ENCODE data around the gene LTK. TPM values are rescaled to one million over a fixed set of nuclear protein-coding genes. Genes with fewer than 3 reads are reported as not detected.

The LTK gene
- total RNA-seq, 1 experiment from 2014 or later, result 9.2 TPM

DNA sequence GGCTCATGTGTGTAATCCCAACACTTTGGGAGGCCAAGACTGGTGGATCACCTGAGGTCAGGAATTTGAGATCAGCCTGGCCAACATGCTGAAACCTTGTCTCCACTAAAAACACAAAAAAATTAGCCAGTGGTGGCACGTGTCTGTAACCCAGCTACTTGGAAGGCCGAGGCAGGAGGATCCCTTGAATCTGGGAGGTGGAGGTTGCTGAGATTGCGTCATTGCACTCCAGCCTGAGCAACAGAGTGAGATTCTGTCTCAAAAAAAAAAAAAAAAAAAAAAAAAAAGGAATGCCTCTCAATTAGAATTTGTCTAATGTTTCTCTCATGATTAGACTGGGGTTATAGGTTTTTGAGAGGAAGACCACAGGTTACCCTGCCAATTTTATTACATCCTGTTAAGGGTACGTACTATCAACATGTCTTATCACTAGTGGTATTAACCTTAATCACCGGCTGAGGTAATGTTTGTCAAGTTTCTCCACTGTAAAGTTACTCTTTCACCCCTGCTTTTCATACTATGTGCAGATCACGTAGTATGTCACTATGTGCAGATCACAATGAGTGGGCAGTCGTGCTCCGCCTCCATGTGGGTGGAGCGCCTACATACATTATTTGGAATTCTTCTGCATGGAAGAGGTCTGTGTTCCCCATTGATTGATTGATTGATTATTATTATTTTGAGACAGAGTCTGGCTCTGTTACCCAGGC is 36.6 kb upstream of the LTK start:
- no peaks in the 10 kb centered on the region for H4K20me1 ChIP-seq (ENCODE audit: insufficient read depth)
- no peaks in the 10 kb centered on the region for H3K27me3 ChIP-seq (ENCODE audit: insufficient read depth, low read length)
- ATAC-seq (no peak), DNase-seq (ENCODE audit: low read depth, low spot score) (no peak)
- H3K36me3 ChIP-seq (ENCODE audit: control insufficient read depth in 1 of 2, insufficient read depth in 2 of 2, low read length in 2 of 2), result no peaks in the 10 kb centered on the region
- no peaks in the 10 kb centered on the region for H3K9me2 ChIP-seq (ENCODE audit: insufficient read depth)
- H3K27ac ChIP-seq (ENCODE audit: low read depth, low read length), result no peak overlapping the region
- TF ChIP-seq EZH2 (IDR thresholded peaks at IDR 0.05), result no peak
- TF ChIP-seq, protein P1, sequence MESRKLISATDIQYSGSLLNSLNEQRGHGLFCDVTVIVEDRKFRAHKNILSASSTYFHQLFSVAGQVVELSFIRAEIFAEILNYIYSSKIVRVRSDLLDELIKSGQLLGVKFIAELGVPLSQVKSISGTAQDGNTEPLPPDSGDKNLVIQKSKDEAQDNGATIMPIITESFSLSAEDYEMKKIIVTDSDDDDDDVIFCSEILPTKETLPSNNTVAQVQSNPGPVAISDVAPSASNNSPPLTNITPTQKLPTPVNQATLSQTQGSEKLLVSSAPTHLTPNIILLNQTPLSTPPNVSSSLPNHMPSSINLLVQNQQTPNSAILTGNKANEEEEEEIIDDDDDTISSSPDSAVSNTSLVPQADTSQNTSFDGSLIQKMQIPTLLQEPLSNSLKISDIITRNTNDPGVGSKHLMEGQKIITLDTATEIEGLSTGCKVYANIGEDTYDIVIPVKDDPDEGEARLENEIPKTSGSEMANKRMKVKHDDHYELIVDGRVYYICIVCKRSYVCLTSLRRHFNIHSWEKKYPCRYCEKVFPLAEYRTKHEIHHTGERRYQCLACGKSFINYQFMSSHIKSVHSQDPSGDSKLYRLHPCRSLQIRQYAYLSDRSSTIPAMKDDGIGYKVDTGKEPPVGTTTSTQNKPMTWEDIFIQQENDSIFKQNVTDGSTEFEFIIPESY (IDR thresholded peaks at IDR 0.05; ENCODE audit: extremely low read depth, insufficient replicate concordance, low read length), result no peak
- TF ChIP-seq JUND (IDR thresholded peaks at IDR 0.05), result no peak
- TF ChIP-seq FOSL1 (IDR thresholded peaks at IDR 0.05; ENCODE audit: low read depth), result no peak
- TF ChIP-seq POLR2AphosphoS5 (IDR thresholded peaks at IDR 0.05; ENCODE audit: low read depth, low read length), result no peak
- no peak for TF ChIP-seq SIN3A (IDR thresholded peaks at IDR 0.05; ENCODE audit: low read depth)
- no peak for TF ChIP-seq CBX3 (IDR thresholded peaks at IDR 0.05; ENCODE audit: low read depth)
- no peak for TF ChIP-seq POLR2A (IDR thresholded peaks at IDR 0.05; ENCODE audit: borderline replicate concordance, extremely low read depth, insufficient read depth, insufficient read length)
- TF ChIP-seq ZFX (IDR thresholded peaks at IDR 0.05), result no peak
- TF ChIP-seq EZH2phosphoT487 (IDR thresholded peaks at IDR 0.05; ENCODE audit: borderline replicate concordance), result no peak
- TF ChIP-seq, protein P2, sequence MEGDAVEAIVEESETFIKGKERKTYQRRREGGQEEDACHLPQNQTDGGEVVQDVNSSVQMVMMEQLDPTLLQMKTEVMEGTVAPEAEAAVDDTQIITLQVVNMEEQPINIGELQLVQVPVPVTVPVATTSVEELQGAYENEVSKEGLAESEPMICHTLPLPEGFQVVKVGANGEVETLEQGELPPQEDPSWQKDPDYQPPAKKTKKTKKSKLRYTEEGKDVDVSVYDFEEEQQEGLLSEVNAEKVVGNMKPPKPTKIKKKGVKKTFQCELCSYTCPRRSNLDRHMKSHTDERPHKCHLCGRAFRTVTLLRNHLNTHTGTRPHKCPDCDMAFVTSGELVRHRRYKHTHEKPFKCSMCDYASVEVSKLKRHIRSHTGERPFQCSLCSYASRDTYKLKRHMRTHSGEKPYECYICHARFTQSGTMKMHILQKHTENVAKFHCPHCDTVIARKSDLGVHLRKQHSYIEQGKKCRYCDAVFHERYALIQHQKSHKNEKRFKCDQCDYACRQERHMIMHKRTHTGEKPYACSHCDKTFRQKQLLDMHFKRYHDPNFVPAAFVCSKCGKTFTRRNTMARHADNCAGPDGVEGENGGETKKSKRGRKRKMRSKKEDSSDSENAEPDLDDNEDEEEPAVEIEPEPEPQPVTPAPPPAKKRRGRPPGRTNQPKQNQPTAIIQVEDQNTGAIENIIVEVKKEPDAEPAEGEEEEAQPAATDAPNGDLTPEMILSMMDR (IDR thresholded peaks at IDR 0.05 in 2 of 3, conservative IDR thresholded peaks at IDR 0.05 in 1 of 3; ENCODE audit: borderline replicate concordance in 1 of 3, insufficient read depth in 1 of 3, low read depth in 2 of 3, low read length in 2 of 3), result no peak
- TF ChIP-seq TCF7L2 (IDR thresholded peaks at IDR 0.05; ENCODE audit: borderline replicate concordance, extremely low read depth, insufficient read depth, insufficient read length), result no peak
- TF ChIP-seq CEBPB (IDR thresholded peaks at IDR 0.05; ENCODE audit: low read depth), result no peak
- TF ChIP-seq, protein P3, sequence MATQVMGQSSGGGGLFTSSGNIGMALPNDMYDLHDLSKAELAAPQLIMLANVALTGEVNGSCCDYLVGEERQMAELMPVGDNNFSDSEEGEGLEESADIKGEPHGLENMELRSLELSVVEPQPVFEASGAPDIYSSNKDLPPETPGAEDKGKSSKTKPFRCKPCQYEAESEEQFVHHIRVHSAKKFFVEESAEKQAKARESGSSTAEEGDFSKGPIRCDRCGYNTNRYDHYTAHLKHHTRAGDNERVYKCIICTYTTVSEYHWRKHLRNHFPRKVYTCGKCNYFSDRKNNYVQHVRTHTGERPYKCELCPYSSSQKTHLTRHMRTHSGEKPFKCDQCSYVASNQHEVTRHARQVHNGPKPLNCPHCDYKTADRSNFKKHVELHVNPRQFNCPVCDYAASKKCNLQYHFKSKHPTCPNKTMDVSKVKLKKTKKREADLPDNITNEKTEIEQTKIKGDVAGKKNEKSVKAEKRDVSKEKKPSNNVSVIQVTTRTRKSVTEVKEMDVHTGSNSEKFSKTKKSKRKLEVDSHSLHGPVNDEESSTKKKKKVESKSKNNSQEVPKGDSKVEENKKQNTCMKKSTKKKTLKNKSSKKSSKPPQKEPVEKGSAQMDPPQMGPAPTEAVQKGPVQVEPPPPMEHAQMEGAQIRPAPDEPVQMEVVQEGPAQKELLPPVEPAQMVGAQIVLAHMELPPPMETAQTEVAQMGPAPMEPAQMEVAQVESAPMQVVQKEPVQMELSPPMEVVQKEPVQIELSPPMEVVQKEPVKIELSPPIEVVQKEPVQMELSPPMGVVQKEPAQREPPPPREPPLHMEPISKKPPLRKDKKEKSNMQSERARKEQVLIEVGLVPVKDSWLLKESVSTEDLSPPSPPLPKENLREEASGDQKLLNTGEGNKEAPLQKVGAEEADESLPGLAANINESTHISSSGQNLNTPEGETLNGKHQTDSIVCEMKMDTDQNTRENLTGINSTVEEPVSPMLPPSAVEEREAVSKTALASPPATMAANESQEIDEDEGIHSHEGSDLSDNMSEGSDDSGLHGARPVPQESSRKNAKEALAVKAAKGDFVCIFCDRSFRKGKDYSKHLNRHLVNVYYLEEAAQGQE (IDR thresholded peaks at IDR 0.05; ENCODE audit: low read depth), result no peak
- TF ChIP-seq, protein P4, sequence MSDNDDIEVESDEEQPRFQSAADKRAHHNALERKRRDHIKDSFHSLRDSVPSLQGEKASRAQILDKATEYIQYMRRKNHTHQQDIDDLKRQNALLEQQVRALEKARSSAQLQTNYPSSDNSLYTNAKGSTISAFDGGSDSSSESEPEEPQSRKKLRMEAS (IDR thresholded peaks at IDR 0.05), result no peak
- TF ChIP-seq SP1 (IDR thresholded peaks at IDR 0.05; ENCODE audit: low read depth), result no peak
- CTCF ChIA-PET, result interaction anchor here (4.3 kb wide), 1 partner anchor 7 kb away, joined by 20 read pairs; no protein-coding TSS in a partner anchor
- RAD21 ChIA-PET (ENCODE audit: low non-redundant PET in 1 of 2, low total read pairs in 2 of 2, uncharacterized antibody in 2 of 2, unreplicated experiment in 2 of 2), result no interaction called here
- no peaks in the 10 kb centered on the region for H3K9me3 ChIP-seq (ENCODE audit: control insufficient read depth in 1 of 2, insufficient read depth in 1 of 2, low read depth in 1 of 2, low read length in 2 of 2)
- H3K4me2 ChIP-seq (ENCODE audit: low read length), result no peak overlapping the region
- H3K9ac ChIP-seq (ENCODE audit: low read length), result no peak overlapping the region
- no peaks in the 10 kb centered on the region for H3K79me2 ChIP-seq (ENCODE audit: insufficient read depth, low read length)
- H2AFZ ChIP-seq (ENCODE audit: low read depth, low read length, poor library complexity, severe bottlenecking), result no peak overlapping the region
- no peak overlapping the region for H3K4me3 ChIP-seq (replicated peaks in 1 of 2; ENCODE audit: low read depth in 1 of 2, low read length in 2 of 2)
- POLR2A ChIA-PET, result interaction anchor here (0.7 kb wide), 1 partner anchor 633 kb away, joined by 4 read pairs; no protein-coding TSS in a partner anchor
- peaks cover 7 to 16% of the 10 kb centered on the region in 2 experiments for H3K4me1 ChIP-seq (ENCODE audit: control insufficient read depth in 1 of 2, insufficient read depth in 2 of 2, low read length in 2 of 2)
- BruUV-seq (replicated peaks), result no TSS peak
- intact Hi-C loops (cut with micrococcal nuclease), result no loop called here

Measured in HCT116 (cell line).